LHCN-M2 (cell line): ENCODE data around the gene CDA. TPM values are rescaled to one million over a fixed set of nuclear protein-coding genes. Genes with fewer than 3 reads are reported as not detected.

Experiments used
- DNase-seq: peaks from one replicate; pipeline ENCODE4 v3.0.0-alpha.2; 2012; ENCODE audit warnings: low read depth
- total RNA-seq: library from RNA; depleted of rRNA; stranded (reverse); fragments of >200 nt; gene quantifications from 2 replicates; pipeline ENCODE4 v1.2.3, GENCODE V29; 2014; rRNA removed

Gene CDA
- total RNA-seq, 1 experiment from 2014 or later, result not detected

- no peak for DNase-seq
These were observed 59.5 kb downstream of the CDA start for GRCh38 chr1:20648438-20648837.

GRCh38 chr1:20648946-20649345, 60.0 kb downstream of the CDA start:
- no peak for DNase-seq

- DNase-seq, result no peak
These were observed 63.4 kb downstream of the CDA start for GRCh38 chr1:20652300-20652699.

GRCh38 chr1:20654104-20654690, 65.3 kb downstream of the CDA start:
- no peak for DNase-seq

- no peak for DNase-seq
These were observed 68.1 kb downstream of the CDA start for GRCh38 chr1:20657024-20657423.

- DNase-seq, result no peak
These were observed 69.4 kb downstream of the CDA start for GRCh38 chr1:20658166-20658915.

- no peak for DNase-seq
These were observed 71.5 kb downstream of the CDA start for GRCh38 chr1:20660363-20660762.

GRCh38 chr1:20660847-20661206, 71.9 kb downstream of the CDA start:
- no peak for DNase-seq

- peak; percentile 96 for DNase-seq
These were observed 72.6 kb downstream of the CDA start, which contains the start of gene DDOST for GRCh38 chr1:20661207-20662109. TSS of gene DDOST (minus strand) at chr1:20661369. CDS start at chr1:20661350, 19 bp downstream.

- DNase-seq, result no peak
These were observed 73.2 kb downstream of the CDA start for GRCh38 chr1:20662110-20662475.

GRCh38 chr1:20663365-20663764, 74.5 kb downstream of the CDA start:
- DNase-seq, result no peak

GRCh38 chr1:20663969-20664715, 75.2 kb downstream of the CDA start:
- DNase-seq, result no peak

GRCh38 chr1:20665726-20666125, 76.8 kb downstream of the CDA start:
- DNase-seq, result no peak

GRCh38 chr1:20666146-20666545, 77.2 kb downstream of the CDA start:
- DNase-seq, result no peak

- DNase-seq, result peak; percentile 40
These were observed 77.9 kb downstream of the CDA start for GRCh38 chr1:20666804-20667203.

Other genes starting within 250 kb of the CDA start
- gene CAMK2N1, start 102.9 kb upstream of the CDA start, total RNA-seq, result 31.2 and 34.0 TPM in 2 replicates
- 54.0 and 54.1 TPM in 2 replicates for gene MUL1, start 80.9 kb upstream of the CDA start, total RNA-seq
- 0.06 TPM in 1 of 2 replicates, not detected in the other for gene FAM43B, start 36.5 kb upstream of the CDA start, total RNA-seq
- 39.7 and 45.5 TPM in 2 replicates for gene PINK1, start 44.4 kb downstream of the CDA start, total RNA-seq
- 254 and 285 TPM in 2 replicates for gene DDOST, start 72.3 kb downstream of the CDA start, total RNA-seq
- 0.13 and 0.75 TPM in 2 replicates for gene KIF17, start 128.9 kb downstream of the CDA start, total RNA-seq
- gene SH2D5, start 143.6 kb downstream of the CDA start, total RNA-seq, result 0.71 and 0.98 TPM in 2 replicates
- 201 and 218 TPM in 2 replicates for gene HP1BP3, start 198.2 kb downstream of the CDA start, total RNA-seq